ENCODE measurements around the gene GPR137B.

The GPR137B gene

GRCh38 chr1:236127045-236127444 lies 15.3 kb upstream of the GPR137B start:
- DNase-seq (ENCODE audit: low spot score): no peak
- no peak for TF ChIP-seq CTCF (IDR thresholded peaks at IDR 0.05; ENCODE audit: borderline replicate concordance, control extremely low read depth, extremely low read depth, insufficient read depth, missing control alignments)
- in situ Hi-C loops (cut with MboI; ENCODE audit: low sequenced_read_pairs, unreplicated experiment): no loop called here

- no peak for DNase-seq (ENCODE audit: low spot score)
- TF ChIP-seq CTCF (IDR thresholded peaks at IDR 0.05; ENCODE audit: borderline replicate concordance, control extremely low read depth, extremely low read depth, insufficient read depth, missing control alignments): no peak
- in situ Hi-C loops (cut with MboI; ENCODE audit: low sequenced_read_pairs, unreplicated experiment): no loop called here
Measured at GRCh38 chr1:236128646-236129178, 13.6 kb upstream of the GPR137B start.

GRCh38 chr1:236129306-236129705 lies 13.0 kb upstream of the GPR137B start:
- TF ChIP-seq CTCF (IDR thresholded peaks at IDR 0.05; ENCODE audit: borderline replicate concordance, control extremely low read depth, extremely low read depth, insufficient read depth, missing control alignments): no peak
- DNase-seq (ENCODE audit: low spot score): no peak
- in situ Hi-C loops (cut with MboI; ENCODE audit: low sequenced_read_pairs, unreplicated experiment): no loop called here

- in situ Hi-C loops (cut with MboI; ENCODE audit: low sequenced_read_pairs, unreplicated experiment): no loop called here
- no peak for DNase-seq (ENCODE audit: low spot score)
- no peak for TF ChIP-seq CTCF (IDR thresholded peaks at IDR 0.05; ENCODE audit: borderline replicate concordance, control extremely low read depth, extremely low read depth, insufficient read depth, missing control alignments)
Measured at GRCh38 chr1:236130372-236130771, 12.0 kb upstream of the GPR137B start.

- no peak for DNase-seq (ENCODE audit: low spot score)
- in situ Hi-C loops (cut with MboI; ENCODE audit: low sequenced_read_pairs, unreplicated experiment): no loop called here
- TF ChIP-seq CTCF (IDR thresholded peaks at IDR 0.05; ENCODE audit: borderline replicate concordance, control extremely low read depth, extremely low read depth, insufficient read depth, missing control alignments): no peak
Measured at GRCh38 chr1:236131916-236132315, 10.4 kb upstream of the GPR137B start.

GRCh38 chr1:236132420-236133046 lies 9.8 kb upstream of the GPR137B start:
- DNase-seq (ENCODE audit: low spot score): no peak
- TF ChIP-seq CTCF (IDR thresholded peaks at IDR 0.05; ENCODE audit: borderline replicate concordance, control extremely low read depth, extremely low read depth, insufficient read depth, missing control alignments): no peak
- in situ Hi-C loops (cut with MboI; ENCODE audit: low sequenced_read_pairs, unreplicated experiment): no loop called here

Data from GM13976 (cell line).